GM12875 (cell line): ENCODE measurements around the gene BEGAIN.

Source experiments
- H3K4me3 ChIP-seq: one replicate; pipeline ENCODE4 v1.5.1; 2011; ENCODE audit warnings: low read depth, low read length, control low read depth
- CTCF ChIP-seq: IDR thresholded peaks from 2 replicates; pipeline ENCODE4 v1.5.1; 2011; ENCODE audit warnings: low read depth, mild to moderate bottlenecking, control low read depth, inconsistent platforms, low read length, moderate library complexity, borderline replicate concordance; ENCODE audit not compliant: insufficient read depth

Gene BEGAIN

DNA sequence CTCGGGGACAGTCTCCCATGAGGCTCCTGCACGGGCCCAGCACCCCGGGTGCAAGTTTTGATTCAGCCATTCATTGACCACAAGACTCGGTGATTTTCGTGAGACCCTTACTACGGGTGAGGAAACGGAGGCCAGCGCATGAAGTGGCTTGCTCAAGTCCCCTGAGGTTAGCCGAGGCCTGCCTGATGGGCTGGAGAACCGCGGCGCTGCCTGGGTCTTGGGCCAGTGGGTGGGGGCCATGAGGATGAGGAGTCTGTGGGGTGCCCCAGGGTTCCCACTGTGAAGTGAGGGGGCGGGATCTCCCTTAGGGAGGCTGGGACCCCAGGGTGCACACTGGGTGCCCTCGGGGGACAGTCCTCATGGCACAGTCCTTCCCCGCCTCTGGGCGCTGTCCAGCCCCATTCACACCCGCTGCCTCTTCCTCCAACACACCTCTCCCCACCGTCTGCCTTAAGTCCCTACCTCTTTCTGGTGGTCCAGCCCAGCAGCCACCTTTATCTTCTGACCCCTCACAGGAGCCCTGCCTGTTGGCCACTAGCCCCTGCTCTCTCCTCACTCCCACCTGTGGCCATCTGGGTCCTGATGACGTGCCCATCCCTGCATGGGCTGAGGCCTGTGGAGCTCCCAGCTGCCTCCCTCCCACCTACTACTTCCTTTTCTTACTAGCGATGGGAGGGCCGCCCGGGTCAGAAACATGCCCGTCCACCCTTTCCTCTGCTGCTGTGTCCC is 16.3 kb downstream of the BEGAIN start:
- TF ChIP-seq CTCF, result no peak
- no peak overlapping the region for H3K4me3 ChIP-seq

GRCh38 chr14:100569734-100570286 is 17.4 kb downstream of the BEGAIN start:
- no peak overlapping the region for H3K4me3 ChIP-seq
- no peak for TF ChIP-seq CTCF

- TF ChIP-seq CTCF, result no peak
- no peak overlapping the region for H3K4me3 ChIP-seq
Measured at GRCh38 chr14:100568998-100569733, 18.1 kb downstream of the BEGAIN start.

- no peak for TF ChIP-seq CTCF
- no peak overlapping the region for H3K4me3 ChIP-seq
Measured at GRCh38 chr14:100568164-100568997, 18.8 kb downstream of the BEGAIN start.

DNA sequence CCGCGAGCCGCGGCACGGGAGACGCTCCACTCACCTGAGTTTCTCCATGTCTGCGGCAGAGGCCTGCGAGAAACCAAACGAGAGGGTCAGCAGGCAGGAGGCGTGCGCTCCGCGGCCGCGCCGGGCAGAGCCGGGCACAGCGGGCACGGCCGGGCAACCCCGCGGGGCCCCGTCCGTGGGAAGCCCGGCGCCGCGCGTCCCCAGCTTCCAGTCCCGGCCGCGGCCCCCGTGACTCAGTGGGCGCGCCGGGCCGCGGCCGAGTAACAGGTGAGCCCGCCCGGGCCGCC is 19.4 kb downstream of the BEGAIN start:
- no peak for TF ChIP-seq CTCF
- H3K4me3 ChIP-seq, result no peak overlapping the region

DNA sequence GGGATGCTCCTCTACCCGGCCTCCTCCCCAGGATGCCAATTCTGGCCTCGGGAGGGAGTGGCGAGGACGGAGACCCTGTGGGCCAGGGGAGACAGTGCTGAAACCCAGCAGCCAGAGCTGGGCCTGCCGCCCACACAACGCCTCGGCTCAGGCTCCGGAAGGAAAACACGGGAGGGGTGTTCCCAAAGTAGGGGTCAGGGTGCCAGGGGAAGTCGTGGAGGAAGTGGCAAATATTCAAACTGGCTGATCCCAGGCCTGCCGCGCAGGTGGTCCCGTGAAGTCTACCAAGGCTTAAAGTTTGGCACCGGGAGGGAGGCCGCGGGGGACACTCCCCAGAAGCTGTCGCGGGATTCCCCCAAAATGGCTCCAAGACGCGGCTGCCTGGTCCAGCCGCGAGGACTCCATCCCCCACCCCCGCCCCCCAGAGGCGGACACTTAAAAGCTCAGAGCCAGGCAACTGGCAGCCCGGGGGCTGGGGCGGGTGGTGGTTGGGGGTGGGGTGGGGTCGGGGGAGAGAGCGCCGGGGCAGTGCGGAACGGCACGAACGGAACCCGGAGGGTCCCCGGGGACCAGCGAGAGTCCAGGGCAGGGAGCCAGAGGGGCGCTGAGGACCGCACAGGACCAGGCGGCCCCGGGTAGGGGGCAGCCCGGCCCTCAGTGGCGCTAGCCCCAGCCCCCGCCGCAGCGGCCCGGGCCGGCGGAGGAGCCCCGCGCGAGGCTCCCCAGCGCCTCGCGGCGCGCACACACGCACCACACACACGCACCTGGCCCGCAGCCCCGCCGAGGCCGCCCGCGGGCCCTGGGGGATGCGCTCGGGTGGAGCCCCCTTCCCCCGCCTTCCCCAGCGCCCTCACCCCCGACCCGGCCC is 20.0 kb downstream of the BEGAIN start:
- H3K4me3 ChIP-seq, result no peak overlapping the region
- no peak for TF ChIP-seq CTCF
